ENCODE data around the gene SIGLECL1.
A peak's percentile ranks its signal among the peaks of the same experiment; 100 is the strongest.

Gene SIGLECL1

GRCh38 chr19:51295382-51296126, 44.7 kb downstream of the SIGLECL1 start:
- no peak for DNase-seq (ENCODE audit: low spot score)

- DNase-seq (ENCODE audit: low spot score), result no peak
These were observed 45.6 kb downstream of the SIGLECL1 start for GRCh38 chr19:51296336-51297093.

DNA sequence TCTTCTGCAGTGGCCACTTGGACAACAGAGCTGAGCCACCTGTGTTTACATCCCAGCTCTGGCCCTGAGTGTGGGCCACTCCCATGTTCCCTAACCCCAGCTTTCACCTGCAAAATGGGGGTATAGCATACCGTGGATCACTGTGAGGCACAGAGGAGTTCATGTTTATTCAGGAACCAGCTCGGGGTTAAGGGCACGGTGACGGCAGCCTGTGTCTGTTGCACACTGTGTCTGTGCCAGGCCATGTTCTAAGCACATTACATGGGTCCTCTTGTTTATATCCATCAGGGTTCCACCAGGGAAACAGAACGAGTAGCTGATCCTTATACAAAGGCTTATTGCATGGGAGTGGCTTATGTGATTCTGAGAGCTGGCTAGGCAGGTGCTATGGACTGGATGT, 46.5 kb downstream of the SIGLECL1 start:
- no peak for DNase-seq (ENCODE audit: low spot score)

DNA sequence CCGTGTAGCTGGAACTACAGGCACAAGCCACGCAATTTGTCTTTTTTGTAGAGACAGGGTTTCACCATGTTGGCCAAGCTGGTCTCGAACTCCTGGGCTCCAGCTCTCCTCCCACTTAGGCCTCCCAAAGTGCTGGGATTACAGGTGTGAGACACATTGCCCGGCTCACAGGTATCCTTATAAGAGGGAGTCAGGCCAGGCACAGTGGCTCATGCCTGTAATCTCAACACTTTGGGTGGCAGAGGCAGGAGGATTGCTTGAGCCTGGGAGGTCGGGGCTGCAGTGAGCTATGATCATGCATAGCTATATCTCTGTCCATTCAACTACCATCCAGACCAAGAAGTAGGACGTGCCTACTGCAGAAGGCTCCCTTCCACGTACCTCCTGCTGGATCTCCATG, 50.4 kb downstream of the SIGLECL1 start:
- DNase-seq (ENCODE audit: low spot score), result no peak

GRCh38 chr19:51305479-51305878, 54.6 kb downstream of the SIGLECL1 start:
- DNase-seq (ENCODE audit: low spot score), result no peak

DNA sequence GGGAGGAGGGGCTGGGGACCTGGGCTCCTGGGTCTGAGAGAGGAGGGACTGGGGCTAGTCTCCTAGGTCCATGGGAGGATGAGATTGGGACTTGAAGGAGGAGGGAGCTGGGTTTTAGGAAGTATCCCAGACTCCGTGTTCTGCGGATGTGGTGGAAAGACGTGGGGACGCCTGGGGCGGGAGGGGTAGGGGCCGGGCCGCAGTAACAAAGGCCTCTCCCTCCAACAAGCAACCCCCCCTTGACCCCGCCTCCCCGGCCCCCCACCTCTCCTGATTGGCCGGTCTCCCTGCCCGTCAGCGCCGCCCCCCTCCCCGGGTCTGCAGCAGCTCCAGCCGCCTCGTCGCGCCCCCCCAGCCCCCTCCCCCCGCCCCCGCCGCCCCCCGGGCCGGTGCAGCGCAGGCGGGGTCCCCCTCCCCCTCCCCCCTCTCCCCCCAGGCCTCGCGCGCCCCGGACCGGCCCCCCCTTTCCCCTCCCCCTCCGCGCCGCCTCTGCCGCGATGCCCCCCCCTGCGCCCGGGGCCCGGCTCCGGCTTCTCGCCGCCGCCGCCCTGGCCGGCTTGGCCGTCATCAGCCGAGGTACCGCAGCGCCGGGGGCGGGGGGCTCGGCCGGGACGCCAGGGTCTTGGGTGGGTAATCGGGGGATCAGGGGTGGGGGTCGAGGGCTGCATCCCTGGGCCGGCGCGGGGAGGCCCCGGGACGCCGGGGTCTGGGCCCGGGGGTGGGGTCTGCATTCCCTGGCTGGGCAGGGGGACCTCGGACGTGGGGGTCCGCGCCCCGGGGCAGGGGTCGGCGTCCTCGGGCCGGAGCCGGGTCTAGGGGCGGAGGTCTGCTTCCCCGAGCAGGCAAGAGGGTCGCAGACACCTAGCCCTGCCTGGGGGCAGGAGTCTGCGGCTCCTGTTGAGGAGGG, 60.7 kb downstream of the SIGLECL1 start, which contains the start of gene IGLON5:
TSS of gene IGLON5 (plus strand) at position 294 of the 907 bp plus-strand sequence. CDS start at position 498, 204 bp downstream.
- DNase-seq (ENCODE audit: low spot score), result peak; percentile 29

- DNase-seq (ENCODE audit: low spot score), result no peak
These were observed 65.8 kb downstream of the SIGLECL1 start for GRCh38 chr19:51316688-51317087.

GRCh38 chr19:51317376-51317775, 66.5 kb downstream of the SIGLECL1 start:
- no peak for DNase-seq (ENCODE audit: low spot score)

DNA sequence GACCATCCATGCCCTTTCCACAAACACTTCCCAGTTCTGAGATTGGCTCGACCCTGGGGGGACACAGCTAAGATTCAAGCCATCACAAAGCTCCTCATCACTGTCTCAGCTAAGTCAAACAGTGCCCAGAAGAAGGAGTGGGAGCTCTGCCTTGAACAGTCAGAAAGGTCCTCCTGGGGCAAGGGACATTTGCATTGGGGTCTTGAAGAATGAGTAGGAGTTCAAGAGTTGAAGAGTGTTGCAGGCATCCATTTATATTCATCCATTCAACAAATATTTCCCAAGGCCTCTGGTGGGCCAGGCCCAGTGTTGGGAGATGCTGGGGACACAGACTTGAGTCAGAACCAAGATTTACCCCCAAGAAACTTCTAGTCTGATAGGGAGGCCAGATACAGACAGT, 67.1 kb downstream of the SIGLECL1 start:
- no peak for DNase-seq (ENCODE audit: low spot score)

Small RNA genes lying within 50 kb of the gene (small RNA-seq; reads per million reads assigned to genes)
- 0 reads per million in 2 experiments for gene MIR8074
